GM21515 (cell line): ENCODE results near the gene CDCA4.

Experiments
- ATAC-seq: cut with Tn5 transposase; IDR thresholded peaks from one replicate; pipeline ENCODE4 v1.9.1; 2021; ENCODE audit not compliant: unreplicated experiment

CDCA4 gene

DNA sequence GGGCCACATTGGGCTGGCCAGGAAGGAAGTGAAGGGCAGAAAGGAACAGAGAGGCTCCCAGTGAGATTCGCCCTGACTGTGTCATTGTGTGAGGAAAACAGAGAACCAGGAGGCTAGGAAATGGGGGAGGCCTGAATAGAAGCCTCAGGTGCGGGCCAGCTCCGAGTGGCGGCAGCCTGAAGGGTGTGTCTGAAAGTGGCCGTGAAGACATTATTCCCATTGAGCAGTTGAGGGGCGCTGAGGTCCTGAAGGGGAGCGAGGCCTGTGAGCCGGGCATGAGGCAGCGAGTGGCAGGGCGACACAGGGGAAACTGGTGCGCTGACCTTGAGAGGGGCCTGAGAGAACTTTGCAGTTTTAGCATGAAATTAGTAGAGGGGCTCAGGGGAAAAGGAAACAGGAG, 28.4 kb downstream of the CDCA4 start:
- ATAC-seq, result no peak

DNA sequence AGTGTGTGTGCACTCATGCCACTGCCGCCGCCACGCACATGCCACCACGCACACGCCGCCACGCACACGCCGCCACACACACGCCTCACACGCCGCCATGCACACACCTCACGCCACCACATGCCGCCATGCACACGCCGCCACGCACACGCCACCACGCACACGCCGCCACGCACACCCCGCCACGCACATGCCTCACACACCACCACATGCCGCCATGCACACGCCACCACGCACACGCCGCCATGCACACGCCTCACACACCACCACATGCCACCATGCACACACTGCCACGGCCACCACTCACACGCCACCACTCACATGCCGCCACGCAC, 29.0 kb downstream of the CDCA4 start:
- no peak for ATAC-seq

DNA sequence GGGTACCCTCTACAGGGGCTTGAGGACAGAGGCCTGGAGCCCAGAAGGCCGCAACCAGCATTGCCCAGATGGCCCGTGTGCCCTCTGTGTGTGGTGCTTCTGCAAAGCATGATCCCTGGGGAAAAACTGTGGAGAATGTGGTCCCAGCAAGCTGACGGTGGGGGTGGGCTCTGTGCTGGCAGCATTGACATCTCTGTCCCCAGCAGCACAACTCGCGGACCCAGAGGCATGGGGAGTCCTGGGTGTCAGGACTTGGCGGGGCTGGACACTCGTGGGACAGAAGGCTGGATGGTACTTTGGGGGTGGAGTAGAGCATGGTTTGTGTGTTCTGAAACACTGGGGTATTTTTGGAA, 31.0 kb downstream of the CDCA4 start:
- ATAC-seq, result no peak

DNA sequence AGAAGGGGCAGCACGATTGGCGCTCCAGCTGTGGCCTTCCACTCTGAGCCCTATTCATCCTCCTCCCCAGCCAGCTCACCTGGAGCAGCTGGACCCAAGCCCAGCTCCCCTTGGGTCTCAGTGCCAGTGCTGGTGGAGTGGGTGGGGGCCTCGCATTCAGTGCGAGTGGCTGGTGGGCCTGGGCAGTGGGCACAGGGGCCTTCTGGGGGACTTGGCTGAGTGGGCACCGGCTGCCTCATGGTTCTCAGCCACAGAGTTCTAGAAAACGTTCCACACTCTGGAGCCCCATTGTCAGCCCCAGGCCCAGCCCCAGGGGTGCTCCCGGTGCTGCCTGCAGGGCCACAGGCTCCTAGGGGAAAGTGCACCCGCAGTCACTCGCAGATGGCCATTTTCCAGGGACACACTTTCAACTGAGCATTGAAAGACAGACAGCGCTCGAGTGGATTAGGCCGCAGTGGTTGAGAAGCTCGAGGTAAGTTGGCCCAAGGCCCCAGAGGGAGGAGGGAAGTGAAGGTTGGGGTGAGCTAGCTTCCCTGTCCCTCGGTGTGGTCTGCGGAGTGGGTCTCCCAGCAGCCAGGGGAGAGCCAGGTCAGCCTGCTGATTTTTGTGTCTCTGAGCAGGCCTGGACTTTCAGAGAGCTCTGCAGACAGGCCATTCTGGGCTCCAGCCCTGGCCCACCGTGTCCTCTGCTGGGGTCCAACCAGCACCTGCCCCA, 31.5 kb downstream of the CDCA4 start:
- no peak for ATAC-seq

DNA sequence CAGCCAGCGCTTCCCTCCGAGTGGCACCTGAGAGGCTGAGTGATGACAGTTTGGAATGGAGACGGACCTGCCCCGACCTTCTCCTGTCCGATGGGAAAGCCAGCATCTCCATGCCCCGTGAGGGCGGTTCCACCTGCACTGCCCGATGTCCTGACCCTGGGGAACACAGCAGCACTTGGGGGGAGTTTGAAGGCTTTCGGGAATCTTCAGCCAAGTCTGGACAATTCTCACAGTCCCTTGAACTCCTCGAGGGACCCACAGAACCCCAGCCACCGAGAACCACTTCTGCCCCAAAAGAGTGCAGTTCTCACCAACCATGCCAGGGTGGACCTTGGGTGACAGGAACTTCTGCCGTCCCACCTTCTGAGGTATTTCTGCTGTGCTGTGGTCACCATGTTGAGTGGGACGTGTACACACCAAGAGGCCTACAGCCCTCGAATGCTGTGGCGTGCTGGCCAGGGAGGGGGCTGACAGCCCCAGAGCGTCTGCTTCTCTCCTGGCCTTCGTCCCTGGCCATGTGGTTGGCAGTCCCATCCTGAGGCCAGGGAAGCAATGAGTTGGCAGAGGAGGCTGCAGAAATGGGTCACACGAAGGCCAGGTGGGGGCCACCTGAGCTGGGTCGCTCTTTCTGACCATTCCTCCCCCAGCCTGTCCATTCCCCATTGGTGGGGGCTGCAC, 34.3 kb downstream of the CDCA4 start:
- ATAC-seq, result no peak

DNA sequence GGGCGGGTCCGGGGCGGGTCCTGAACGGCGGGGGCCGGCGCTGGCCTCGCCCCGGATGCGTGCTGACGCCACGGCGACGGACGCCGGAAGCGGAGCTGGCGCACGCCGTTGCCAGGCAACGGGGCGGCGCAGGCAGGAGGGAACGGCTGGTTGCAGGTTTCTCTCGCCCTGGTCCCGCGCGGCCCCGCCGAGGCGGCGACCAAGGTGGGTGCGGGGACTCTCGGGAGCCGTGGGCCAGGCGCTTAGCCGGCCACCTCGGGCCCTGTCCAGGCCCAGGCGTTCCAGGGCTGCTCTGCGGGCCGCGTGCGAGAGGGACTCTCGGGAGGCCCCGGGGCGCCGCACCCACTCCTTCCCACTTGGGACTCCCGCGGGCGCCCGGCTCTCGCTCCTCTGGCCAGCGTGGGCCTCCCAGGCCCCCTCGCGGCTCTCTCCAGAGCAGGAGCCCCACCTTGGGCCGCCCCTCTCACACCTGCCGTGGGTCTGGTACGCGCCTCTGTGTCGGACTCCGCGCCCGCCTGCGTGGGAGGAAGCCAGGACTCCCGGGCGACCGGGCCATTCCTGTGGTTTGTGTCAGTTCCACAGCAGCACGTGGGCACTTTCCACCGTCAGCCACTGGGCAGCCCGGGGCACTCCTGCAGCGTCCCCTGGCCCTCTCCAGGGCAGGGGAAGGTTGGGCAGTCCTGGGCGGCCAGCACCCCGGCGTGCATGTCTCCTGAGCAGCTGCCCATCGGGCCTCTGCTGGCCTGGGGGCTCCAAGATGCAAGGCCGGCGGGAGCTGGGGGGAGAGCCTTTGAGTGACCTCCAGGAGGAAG, 35.0 kb downstream of the CDCA4 start, which contains the start of gene CLBA1:
Gene CLBA1 (plus strand): TSS at position 114 of the 812 bp plus-strand sequence. CDS start 644 bp downstream, at position 758.
- ATAC-seq, result peak; percentile 88

DNA sequence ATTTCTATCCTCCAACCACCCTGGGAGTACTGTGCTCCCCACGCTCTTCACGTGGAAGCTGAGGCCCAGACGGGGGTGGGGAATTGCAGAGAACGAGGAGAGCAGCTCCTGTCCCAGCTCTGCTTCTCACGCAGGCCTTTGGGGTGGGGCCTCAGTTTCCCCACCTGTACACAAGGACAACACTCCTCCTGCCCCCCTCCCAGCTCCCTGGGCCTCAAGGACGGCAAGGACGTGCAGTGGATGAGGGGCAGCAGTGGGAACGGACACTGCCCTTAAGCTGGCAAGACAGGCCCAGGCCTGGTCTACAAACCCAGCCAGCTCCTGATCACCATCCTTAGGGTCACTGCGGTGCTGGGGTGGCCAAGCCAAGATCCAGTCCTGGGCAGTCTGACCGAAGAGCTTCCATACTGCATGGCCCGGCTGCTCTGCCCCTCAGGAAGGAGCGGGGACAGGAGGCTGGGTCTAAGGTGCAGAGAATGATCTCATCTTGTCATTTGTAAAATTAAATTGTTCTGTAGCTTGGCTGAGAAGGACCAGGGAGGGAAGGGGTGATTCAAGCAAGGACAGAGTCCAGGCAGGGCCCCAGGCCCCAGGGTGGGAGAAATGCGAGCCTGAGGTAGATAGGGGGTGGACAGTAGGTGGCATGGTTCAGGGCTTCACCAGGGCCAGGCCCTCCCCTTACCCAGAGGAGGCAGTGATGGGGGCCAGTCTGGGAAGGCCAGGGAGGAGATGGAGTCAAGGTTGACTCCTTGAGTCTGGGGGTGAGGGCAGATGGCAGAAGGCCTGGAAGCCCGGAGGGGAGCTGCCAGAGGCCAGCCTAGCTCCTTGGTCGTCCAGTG, 36.6 kb downstream of the CDCA4 start:
- no peak for ATAC-seq

DNA sequence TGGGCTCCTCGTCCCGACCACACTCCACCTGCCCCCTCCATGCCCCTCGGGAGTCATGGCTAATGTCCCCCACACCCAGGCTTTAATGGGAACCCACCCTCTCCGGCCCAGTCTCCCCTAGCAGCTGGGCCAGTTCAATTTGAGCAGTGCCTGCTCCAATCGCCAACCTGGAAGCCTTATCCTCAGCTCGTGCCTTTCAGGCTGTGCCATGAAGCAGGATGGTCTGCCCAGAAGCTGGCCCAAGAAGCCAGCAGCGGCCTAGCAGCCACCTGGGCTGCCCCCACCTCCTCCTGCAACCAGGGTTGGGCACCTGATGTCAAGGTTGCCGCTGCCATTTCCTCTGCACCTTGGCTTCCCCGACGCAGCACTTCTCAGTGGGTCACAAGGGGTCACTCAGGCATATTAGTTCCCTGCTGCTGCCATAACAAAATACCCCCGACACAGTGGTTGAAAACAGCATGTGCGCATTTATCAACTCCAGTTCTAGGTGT, 37.6 kb downstream of the CDCA4 start:
- ATAC-seq, result no peak

DNA sequence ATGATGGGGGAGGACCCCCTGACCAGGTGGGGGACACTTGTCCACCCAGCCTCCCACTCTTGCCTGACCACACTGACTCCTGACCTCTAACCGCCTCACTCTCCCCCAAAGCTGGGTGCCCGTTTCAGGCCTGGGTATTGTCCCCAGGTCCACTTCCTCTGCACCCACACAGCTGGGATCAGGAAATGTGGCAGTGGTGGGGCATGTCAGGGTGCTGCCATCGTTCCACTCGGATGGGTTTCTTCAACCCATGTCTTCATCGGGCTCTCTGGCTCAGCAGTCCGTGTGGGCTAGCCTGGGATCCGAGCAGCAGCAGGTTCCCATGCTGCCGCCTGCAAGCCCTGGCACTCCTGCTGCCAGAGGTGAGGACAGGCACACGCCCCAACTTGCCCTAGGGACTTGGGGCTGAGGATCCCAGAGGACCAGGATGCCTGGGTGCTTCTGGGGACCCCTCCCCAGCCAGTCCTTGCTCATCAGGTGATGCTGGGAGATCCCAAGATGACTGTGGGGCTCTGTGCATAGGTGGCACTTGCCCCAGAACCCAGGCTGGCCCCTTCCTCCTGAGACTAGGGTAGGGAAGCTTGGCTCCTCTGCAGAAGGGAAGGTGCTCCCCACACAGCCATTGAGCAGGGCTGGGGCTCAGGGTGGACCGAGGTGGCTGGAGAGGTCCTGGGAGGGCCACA, 38.2 kb downstream of the CDCA4 start:
- ATAC-seq, result no peak

DNA sequence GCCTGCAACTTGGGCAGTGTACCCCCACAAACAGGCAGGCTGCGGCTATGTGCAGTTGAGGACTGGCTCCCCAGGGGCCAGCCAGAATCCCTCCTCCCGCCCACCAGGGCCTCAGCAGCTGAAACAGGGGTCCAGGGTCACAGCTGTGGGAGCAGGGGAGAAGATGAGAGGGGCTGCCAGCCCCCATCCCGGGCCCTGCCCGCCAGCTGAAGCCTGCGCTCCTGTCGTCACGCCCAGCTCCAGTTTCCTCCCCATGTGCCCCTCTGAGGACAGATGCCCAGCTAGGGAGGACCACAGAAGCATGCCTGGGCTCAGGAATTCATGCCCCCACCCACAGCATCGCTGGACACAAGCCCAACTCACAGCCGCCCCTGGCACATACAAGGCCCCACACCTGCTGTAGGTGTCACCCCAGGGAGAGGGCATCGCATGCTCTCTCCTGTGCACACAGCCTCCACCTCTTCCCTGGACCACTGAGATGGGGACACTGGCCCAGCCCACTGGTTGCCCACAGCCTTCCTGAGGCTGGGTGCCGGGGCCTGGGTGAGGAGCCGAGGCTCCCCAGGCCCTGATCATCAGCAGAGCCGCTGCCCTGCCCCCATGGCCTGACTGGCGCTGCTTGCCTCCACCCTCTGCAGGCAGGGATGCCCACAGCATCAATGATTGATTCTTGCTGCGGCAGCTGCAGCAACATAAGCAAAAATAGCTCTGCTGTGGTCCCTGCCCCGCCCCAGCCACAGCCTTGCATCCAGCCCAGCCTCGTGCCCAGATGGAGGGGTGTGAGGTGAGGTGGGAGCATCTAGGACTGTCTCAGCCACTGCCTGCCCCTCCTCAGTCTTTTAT, 39.0 kb downstream of the CDCA4 start:
- no peak for ATAC-seq

DNA sequence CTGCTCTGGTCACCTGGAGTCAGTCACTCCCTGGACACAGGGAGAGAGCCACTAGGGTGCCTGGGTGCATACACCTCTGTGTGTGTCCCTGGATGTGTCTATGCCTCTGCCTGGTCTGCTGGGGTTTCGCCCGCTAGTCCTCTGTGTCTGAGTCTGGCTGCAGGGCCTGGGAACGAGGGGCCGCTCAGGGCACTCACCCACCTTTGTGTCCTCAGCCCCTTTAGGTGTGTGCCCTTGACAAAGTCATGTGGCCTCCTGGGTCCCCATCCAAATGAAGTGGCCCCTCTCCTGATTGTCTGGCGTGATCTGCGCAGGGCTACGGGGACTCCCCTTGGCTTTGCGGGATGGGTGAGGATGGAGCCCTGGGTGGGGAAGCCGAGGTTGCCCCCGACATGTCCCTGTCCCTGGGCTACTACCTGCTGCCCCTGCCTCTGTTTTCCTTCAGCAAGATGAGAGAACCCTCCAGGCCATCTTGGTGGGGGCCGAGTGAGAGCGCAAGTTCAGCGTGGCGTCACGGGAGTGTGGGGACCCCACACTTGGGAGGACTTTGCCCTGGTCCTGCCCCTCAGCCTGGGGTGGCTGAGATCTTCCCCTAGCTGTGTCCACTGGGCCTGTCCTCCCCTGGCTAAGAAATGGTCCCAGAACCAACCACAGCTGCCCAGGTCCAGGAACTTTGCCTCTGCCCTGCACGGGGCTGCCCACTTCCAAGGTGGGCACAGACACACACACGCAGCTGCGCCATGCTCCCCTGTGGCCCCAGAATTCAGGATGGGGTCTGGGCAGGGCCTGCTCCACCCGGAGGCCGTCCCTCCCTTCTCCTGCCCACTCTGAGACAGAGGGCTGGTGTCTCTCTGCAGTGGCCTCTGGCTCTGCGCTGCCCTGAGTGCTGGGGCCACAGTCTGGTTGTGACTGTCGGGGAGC, 40.0 kb downstream of the CDCA4 start:
- ATAC-seq, result no peak

DNA sequence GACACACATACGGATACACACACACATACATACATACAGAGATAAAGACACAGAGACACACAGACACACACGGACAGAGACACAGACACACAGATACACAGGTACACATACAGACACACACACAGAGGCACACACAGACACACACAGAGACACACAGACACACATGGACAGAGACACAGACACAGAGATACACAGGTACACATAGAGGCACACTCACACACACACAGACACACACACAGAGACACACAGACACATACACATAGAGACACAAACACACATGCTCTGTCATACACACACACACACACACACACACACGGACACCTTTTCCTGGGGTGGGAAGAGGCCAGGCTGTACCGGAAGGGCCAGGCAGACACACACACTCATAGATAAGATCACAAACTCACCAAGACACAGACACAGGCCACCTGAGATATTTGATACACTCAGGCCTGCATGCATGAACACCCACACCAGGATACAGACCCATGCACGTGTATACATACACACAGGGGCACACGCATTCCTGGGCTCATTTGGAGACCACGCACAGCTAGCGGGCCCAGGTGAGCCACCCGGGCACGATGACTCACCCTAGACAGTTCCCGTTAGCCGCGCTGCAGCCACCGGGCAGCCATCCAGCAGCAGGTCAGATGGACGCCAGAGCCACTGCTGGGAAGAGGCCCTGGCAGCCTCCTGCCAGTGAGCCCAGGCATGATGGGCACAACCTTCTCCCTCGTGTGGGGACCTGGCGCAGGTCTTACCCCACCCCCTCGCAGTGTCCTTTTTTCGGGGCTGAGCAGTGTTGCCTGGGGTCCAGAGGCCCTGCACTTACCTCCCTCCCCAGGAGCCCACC, 40.9 kb downstream of the CDCA4 start:
- no peak for ATAC-seq

DNA sequence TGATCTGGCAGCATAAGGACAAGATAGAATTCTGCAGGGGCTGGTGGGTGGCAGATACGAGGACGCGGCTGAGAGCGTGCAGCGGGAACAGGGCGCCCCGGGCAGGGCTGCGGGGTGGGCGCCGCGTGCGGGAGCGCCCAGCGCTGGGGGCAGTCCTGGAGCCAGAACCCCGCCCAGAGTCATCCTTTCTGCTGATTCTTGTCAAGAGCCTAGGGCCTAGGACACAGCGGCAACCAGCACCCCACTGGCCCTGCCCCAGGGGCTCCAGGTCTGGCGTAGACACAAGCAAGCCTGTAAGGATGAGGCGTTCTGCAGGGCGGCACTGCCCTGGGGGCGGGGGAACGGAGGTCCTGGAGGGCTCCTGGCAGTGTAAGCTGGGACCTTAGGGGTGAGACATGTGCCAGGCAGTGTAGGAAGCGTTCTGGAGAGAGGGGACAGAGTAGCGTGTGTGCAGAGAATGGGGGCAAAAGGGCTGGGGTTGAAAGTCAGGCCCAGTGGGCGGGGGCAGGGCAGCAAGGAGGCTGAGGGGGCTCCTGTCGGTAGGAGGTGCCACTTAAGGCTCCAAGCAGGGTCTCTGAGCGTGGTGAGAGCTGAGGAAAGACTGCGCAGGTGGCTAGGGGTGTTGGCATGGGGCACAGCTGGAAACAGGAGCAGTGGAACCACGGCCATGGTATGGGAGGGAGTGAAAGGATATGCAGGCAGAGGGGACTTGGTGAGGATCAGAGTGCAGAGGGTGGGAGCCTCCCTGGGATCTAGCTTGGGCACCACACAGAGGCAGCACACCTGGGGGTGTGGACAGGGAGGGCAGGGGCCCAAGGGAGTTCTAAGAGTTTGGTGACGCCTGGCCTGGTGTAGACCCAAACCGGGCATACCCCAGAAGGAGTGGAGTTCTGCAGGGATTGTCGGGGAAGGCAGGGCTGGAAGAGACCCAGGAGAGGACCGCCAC, 41.9 kb downstream of the CDCA4 start:
- no peak for ATAC-seq

DNA sequence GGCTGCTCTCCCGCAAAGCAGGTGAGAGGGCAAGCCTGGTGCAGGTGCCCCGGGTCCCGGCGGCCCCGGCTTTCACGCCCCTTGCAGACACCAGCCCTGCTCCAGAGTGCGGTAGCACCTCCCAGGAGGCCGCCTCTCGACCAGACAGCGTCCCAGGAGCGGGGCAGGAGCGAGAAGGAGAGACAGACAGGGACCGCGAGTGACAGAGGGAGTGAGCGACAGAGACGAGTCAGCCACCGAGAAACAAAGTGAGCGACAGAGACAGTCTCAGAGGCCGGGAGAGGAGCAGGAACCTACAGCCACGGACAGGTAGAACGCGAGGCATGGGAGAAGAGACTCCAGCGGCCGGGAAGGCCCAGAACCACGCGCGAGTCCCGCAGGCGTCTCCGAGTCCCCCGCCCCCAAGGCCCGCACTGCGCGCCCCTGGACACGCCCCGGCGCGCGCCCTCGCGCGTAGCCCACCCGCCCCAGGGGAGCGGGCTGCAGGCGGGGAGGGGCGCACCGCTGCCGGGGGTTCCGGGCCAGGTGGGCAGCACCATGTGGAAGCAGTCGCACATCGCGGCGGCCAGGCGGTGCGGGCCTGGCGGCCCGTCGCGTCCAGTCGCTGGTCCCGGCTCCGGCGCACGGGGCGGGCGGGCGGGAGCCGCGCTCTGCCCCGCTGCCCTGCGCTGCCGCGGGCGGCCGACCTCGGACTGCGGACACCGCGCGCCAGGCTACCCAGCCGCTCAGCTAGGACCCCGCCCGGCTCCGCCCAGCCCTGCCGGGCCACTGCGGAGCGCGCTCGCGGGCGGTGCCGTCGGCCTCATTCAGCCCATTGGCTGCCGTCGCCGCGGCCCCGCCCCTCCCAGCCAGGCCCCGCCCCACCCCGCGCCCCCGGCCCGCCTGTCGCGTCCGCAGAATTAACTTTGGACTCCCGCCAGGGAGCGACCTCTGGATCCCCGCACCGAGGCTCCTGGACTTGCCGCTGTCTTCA, 42.9 kb downstream of the CDCA4 start, which contains the start of gene AHNAK2:
Gene AHNAK2 (minus strand): TSS at position 694 of the 973 bp plus-strand sequence. CDS start 137 bp downstream, at position 557.
- ATAC-seq, result no peak
